ENCODE data around the gene MEGF9. TPM values are rescaled to one million over a fixed set of nuclear protein-coding genes. Genes with fewer than 3 reads are reported as not detected.
A peak's percentile ranks its signal among the peaks of the same experiment; 100 is the strongest.

Gene MEGF9
- total RNA-seq, 2 donors from 2014 or later: 7.2 to 9.0 TPM

DNA sequence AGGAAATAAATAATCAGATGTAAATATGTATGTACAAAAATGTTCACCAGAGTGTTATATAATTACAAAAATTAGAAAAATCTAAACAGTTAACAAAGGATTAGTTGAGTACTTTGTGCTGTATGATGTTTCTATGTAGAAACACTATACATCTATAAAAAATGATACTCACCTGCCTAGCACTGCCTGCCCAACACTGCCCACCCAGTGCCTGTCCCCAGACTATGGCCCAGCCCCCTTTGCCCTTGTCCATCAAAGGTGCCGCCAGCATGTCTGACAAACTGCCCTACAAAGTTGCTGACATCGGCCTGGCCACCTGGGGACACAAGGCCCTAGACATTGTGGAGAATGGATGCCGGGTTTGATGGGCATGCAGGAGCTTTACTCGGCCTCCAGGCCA, 6.1 kb upstream of the MEGF9 start:
- no peaks in the 10 kb centered on the region for H3K9me3 ChIP-seq
- TF ChIP-seq, protein P1, sequence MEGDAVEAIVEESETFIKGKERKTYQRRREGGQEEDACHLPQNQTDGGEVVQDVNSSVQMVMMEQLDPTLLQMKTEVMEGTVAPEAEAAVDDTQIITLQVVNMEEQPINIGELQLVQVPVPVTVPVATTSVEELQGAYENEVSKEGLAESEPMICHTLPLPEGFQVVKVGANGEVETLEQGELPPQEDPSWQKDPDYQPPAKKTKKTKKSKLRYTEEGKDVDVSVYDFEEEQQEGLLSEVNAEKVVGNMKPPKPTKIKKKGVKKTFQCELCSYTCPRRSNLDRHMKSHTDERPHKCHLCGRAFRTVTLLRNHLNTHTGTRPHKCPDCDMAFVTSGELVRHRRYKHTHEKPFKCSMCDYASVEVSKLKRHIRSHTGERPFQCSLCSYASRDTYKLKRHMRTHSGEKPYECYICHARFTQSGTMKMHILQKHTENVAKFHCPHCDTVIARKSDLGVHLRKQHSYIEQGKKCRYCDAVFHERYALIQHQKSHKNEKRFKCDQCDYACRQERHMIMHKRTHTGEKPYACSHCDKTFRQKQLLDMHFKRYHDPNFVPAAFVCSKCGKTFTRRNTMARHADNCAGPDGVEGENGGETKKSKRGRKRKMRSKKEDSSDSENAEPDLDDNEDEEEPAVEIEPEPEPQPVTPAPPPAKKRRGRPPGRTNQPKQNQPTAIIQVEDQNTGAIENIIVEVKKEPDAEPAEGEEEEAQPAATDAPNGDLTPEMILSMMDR (IDR thresholded peaks at IDR 0.05): no peak
- no peaks in the 10 kb centered on the region for H3K27me3 ChIP-seq
- no peak for DNase-seq
- no peak overlapping the region for H3K27ac ChIP-seq
- intact Hi-C loops (cut with DNase I): no loop called here
- H3K9ac ChIP-seq (ENCODE audit: low read depth in 2 of 2, low read length in 2 of 2): no peak overlapping the region
- H3K36me3 ChIP-seq: no peaks in the 10 kb centered on the region
- no peaks in the 10 kb centered on the region for H3K4me1 ChIP-seq
- H3K4me3 ChIP-seq: no peak overlapping the region

DNA sequence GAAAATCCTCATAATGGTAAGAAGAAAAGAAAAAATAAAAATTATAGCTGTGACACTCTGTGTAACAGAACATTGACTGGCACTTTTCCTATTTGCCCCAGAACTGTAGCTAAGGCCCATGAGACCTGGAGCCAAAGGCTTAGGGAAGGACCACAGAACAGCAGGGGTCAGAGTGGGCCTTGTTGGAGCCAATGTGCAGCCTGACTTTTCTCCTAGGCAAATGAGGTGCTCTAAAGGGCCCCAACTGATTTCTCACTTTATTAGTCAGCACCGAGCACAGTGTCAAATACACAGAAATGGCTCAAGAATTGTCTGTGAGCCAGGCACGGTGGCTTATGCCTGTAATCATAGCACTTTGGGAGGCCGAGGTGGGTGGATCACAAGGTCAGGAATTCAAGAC, 4.0 kb upstream of the MEGF9 start:
- H3K9me3 ChIP-seq: no peaks in the 10 kb centered on the region
- TF ChIP-seq, protein P1 (IDR thresholded peaks at IDR 0.05): no peak
- H3K4me3 ChIP-seq: no peak overlapping the region
- no peaks in the 10 kb centered on the region for H3K36me3 ChIP-seq
- H3K27ac ChIP-seq: no peak overlapping the region
- intact Hi-C loops (cut with DNase I): no loop called here
- H3K4me1 ChIP-seq: no peaks in the 10 kb centered on the region
- H3K9ac ChIP-seq (ENCODE audit: low read depth in 2 of 2, low read length in 2 of 2): no peak overlapping the region
- no peak for DNase-seq
- no peaks in the 10 kb centered on the region for H3K27me3 ChIP-seq

DNA sequence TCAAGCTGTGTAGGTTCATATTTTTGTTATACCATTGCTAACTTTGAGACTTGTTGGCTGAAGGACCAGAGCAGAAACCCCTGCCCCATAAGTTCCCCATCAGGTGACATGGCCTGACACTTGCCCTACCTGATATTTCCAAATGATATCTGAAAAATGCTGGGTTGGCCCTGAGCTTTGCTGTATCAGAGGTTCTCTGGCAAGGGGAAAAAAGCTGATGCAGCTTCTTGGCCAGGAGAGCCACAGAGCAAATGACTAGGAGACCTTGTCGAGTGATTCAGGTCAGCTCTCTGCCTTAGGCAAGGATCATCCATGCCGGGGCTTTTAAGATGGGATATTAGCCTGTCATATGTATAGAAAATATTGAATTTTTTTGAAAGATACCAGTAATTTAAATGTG, 2.9 kb upstream of the MEGF9 start:
- intact Hi-C loops (cut with DNase I): no loop called here
- Histone ChIP-seq H3K4me3 (no peak overlapping the region), H3K27ac (no peak overlapping the region), H3K4me1 (no peaks in the 10 kb centered on the region), H3K36me3 (no peaks in the 10 kb centered on the region), H3K9ac (ENCODE audit: low read depth in 2 of 2, low read length in 2 of 2) (no peak overlapping the region), H3K9me3 (no peaks in the 10 kb centered on the region), H3K27me3 (no peaks in the 10 kb centered on the region)
- DNase-seq: no peak
- TF ChIP-seq, protein P1 (IDR thresholded peaks at IDR 0.05): no peak

DNA sequence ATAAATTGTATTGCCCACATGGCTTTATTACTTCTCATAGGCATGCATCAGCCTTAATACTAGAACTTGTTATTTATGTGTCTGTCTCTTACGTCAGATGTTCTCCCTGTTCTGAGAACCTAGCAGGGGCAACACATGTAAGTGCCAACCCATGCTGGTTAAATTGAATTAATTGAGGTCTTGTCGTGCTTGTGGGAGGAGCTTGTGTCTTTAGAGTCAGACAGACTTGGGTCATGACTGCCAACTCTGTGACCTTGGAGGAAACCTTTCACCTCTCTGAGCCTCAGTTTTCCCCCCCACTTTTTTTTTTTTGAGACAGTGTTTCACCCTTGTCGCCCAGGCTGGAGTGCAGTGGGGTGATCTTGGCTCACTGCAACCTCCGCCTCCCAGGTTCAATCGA, 2.2 kb upstream of the MEGF9 start:
- H3K27ac ChIP-seq: no peak overlapping the region
- H3K36me3 ChIP-seq: no peaks in the 10 kb centered on the region
- DNase-seq: no peak
- H3K4me3 ChIP-seq: no peak overlapping the region
- no peaks in the 10 kb centered on the region for H3K4me1 ChIP-seq
- no peaks in the 10 kb centered on the region for H3K9me3 ChIP-seq
- TF ChIP-seq, protein P1 (IDR thresholded peaks at IDR 0.05): no peak
- no peak overlapping the region for H3K9ac ChIP-seq (ENCODE audit: low read depth in 2 of 2, low read length in 2 of 2)
- intact Hi-C loops (cut with DNase I): no loop called here
- H3K27me3 ChIP-seq: no peaks in the 10 kb centered on the region

DNA sequence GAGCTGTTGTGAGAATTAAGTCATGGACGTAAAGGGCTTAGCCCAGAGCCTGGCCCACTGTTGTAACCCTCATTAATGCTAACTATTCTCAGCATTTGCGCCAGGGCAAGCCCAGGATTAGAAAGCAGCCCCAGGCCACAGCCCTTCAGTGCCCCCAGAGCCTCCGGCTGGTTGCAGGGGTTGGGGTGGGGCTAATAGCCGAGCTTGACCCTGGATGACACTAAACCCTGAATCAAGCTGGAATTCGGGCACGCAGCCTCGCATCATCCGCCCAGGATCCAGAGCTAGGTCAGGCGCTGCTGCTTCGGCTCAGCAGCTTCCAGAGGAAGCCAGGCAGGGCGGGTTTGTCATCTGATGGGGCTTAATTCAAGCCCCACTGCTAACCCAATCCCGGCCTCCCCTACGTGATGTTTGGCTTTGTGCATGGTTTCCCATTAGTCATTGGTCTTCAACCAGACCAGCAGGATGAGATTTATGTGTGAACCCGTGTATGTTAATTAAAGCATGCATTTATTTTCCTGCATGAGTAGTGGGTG, 1.2 kb upstream of the MEGF9 start:
- no peak overlapping the region for H3K4me3 ChIP-seq
- H3K4me1 ChIP-seq: peaks cover 4% of the 10 kb centered on the region
- H3K27me3 ChIP-seq: no peaks in the 10 kb centered on the region
- H3K9ac ChIP-seq (ENCODE audit: low read depth in 2 of 2, low read length in 2 of 2): peak overlapping the region; percentile 85 to 87
- no peak overlapping the region for H3K27ac ChIP-seq
- DNase-seq: peak; percentile 56
- H3K36me3 ChIP-seq: no peaks in the 10 kb centered on the region
- no peaks in the 10 kb centered on the region for H3K9me3 ChIP-seq
- TF ChIP-seq, protein P1 (IDR thresholded peaks at IDR 0.05): no peak
- intact Hi-C loops (cut with DNase I): no loop called here
